Left ventricle myocardium inferior (tissue), 1 donor: ENCODE data around the gene ZNF577. TPM values are rescaled to one million over a fixed set of nuclear protein-coding genes. Genes with fewer than 3 reads are reported as not detected.

Experiments
- DNase-seq: peaks from one replicate; pipeline ENCODE4 v3.0.0-alpha.2; 2020
- H3K27ac ChIP-seq: fragments of 200-600 bp; replicated peaks from 2 replicates; pipeline ENCODE4 v1.8.0; 2021
- H3K27me3 ChIP-seq: fragments of 200-600 bp; 2 replicates; pipeline ENCODE4 v1.8.0; 2021; ENCODE audit warnings: low read depth
- H3K36me3 ChIP-seq: fragments of 200-600 bp; 2 replicates; pipeline ENCODE4 v1.8.0; 2021
- H3K4me1 ChIP-seq: fragments of 200-600 bp; 2 replicates; pipeline ENCODE4 v1.8.0; 2021
- H3K4me3 ChIP-seq: fragments of 200-600 bp; 2 replicates; pipeline ENCODE4 v1.8.0; 2021; ENCODE audit warnings: mild to moderate bottlenecking, moderate library complexity
- H3K9me3 ChIP-seq: fragments of 200-600 bp; replicated peaks from 2 replicates; pipeline ENCODE4 v1.8.0; 2021
- CTCF ChIP-seq: fragments of 200-600 bp; IDR thresholded peaks from 2 replicates; pipeline ENCODE4 v1.8.0; 2021; ENCODE audit warnings: antibody characterized with exemption, mild to moderate bottlenecking, borderline replicate concordance
- intact Hi-C: fragments of 100-400 bp; cut with micrococcal nuclease; formaldehyde crosslinking; loops from one replicate; pipeline ENCODE4 v1.11.0; 2022
- total RNA-seq: library from RNA; stranded (reverse); fragmentation: NEBNext Ultra II Directional; extraction: Animal tissue kit (Norgen Biotek cat#: 25700); gene quantifications from one replicate; pipeline ENCODE4 v1.2.1, GENCODE V29; 2021
- donor health status: DM: no; HTN: yes; CAD: no; lungs with severe emphysema.

Gene ZNF577
- total RNA-seq, 1 donor from 2014 or later, result 9.7 TPM

- no peak for TF ChIP-seq CTCF
- Histone ChIP-seq H3K36me3 (no peaks in the 10 kb centered on the region), H3K27me3 (no peaks in the 10 kb centered on the region), H3K4me1 (no peaks in the 10 kb centered on the region), H3K9me3 (peaks cover 11% of the 10 kb centered on the region), H3K4me3 (no peak overlapping the region), H3K27ac (no peak overlapping the region)
- intact Hi-C loops, result no loop called here
- DNase-seq, result no peak
Measured at GRCh38 chr19:51837145-51837544, 50.6 kb downstream of the ZNF577 start.

GRCh38 chr19:51830274-51830673 lies 57.5 kb downstream of the ZNF577 start:
- TF ChIP-seq CTCF, result peak; percentile 50
- no peaks in the 10 kb centered on the region for H3K36me3 ChIP-seq
- intact Hi-C loops, result no loop called here
- no peaks in the 10 kb centered on the region for H3K27me3 ChIP-seq
- no peak for DNase-seq
- H3K4me1 ChIP-seq, result no peaks in the 10 kb centered on the region
- H3K4me3 ChIP-seq, result no peak overlapping the region
- H3K27ac ChIP-seq, result no peak overlapping the region
- peaks cover 14% of the 10 kb centered on the region for H3K9me3 ChIP-seq

- H3K9me3 ChIP-seq, result peaks cover 12% of the 10 kb centered on the region
- H3K27ac ChIP-seq, result no peak overlapping the region
- H3K4me1 ChIP-seq, result no peaks in the 10 kb centered on the region
Measured at GRCh38 chr19:51824281-51825005, 63.3 kb downstream of the ZNF577 start.

GRCh38 chr19:51822946-51823345 lies 64.8 kb downstream of the ZNF577 start:
- Histone ChIP-seq H3K9me3 (peaks cover 12% of the 10 kb centered on the region), H3K4me1 (no peaks in the 10 kb centered on the region), H3K27me3 (no peaks in the 10 kb centered on the region), H3K36me3 (no peaks in the 10 kb centered on the region), H3K27ac (no peak overlapping the region), H3K4me3 (no peak overlapping the region)
- DNase-seq, result no peak
- intact Hi-C loops, result no loop called here
- no peak for TF ChIP-seq CTCF

More at GRCh38 chr19:51824281-51825005, 63.3 kb downstream of the ZNF577 start:
- Histone ChIP-seq H3K27me3 (no peaks in the 10 kb centered on the region), H3K36me3 (no peaks in the 10 kb centered on the region), H3K4me3 (no peak overlapping the region)
- no peak for DNase-seq
- no peak for TF ChIP-seq CTCF
- intact Hi-C loops, result no loop called here

GRCh38 chr19:51822325-51822724 lies 65.4 kb downstream of the ZNF577 start:
- no peaks in the 10 kb centered on the region for H3K27me3 ChIP-seq
- intact Hi-C loops, result no loop called here
- H3K27ac ChIP-seq, result no peak overlapping the region
- peaks cover 12% of the 10 kb centered on the region for H3K9me3 ChIP-seq
- no peaks in the 10 kb centered on the region for H3K36me3 ChIP-seq
- DNase-seq, result no peak
- no peak overlapping the region for H3K4me3 ChIP-seq
- H3K4me1 ChIP-seq, result no peaks in the 10 kb centered on the region
- no peak for TF ChIP-seq CTCF
